Measurements from ENCODE around the gene CHI3L1. TPM values are rescaled to one million over a fixed set of nuclear protein-coding genes. Genes with fewer than 3 reads are reported as not detected.

Gene CHI3L1
- total RNA-seq, 2 experiments from 2014 or later, result not detected

GRCh38 chr1:203148127-203148526 is 38.4 kb downstream of the CHI3L1 start:
- no peaks in the 10 kb centered on the region for H3K36me3 Mint-ChIP-seq (ENCODE audit: low read depth)
- H3K9me3 Mint-ChIP-seq, result no peaks in the 10 kb centered on the region
- no peaks in the 10 kb centered on the region for H3K4me1 Mint-ChIP-seq
- no peak overlapping the region for H3K4me3 Mint-ChIP-seq
- DNase-seq, result no peak
- CTCF ChIA-PET, result interaction anchor here (0.7 to 2.0 kb wide), 7 partner anchors 12 to 267 kb away, joined by 3 to 7 read pairs (median 3); no protein-coding TSS in a partner anchor
- POLR2A ChIA-PET, result no interaction called here
- no peaks in the 10 kb centered on the region for H3K27me3 Mint-ChIP-seq
- H3K27ac Mint-ChIP-seq, result no peak overlapping the region

- Mint-ChIP-seq H3K4me3 (no peak overlapping the region), H3K36me3 (ENCODE audit: low read depth) (no peaks in the 10 kb centered on the region), H3K4me1 (no peaks in the 10 kb centered on the region), H3K27me3 (no peaks in the 10 kb centered on the region), H3K9me3 (no peaks in the 10 kb centered on the region), H3K27ac (no peak overlapping the region)
- no peak for DNase-seq
- ChIA-PET CTCF (interaction anchor here (0.6 to 1.4 kb wide), 8 partner anchors 11 to 268 kb away, joined by 3 to 5 read pairs (median 3); no protein-coding TSS in a partner anchor), POLR2A (no interaction called here)
Measured at GRCh38 chr1:203147376-203147775, 39.1 kb downstream of the CHI3L1 start.

- CTCF ChIA-PET, result interaction anchor here (0.6 to 0.7 kb wide), 2 partner anchors 16 to 1969 kb away, joined by 3 to 5 read pairs; no protein-coding TSS in a partner anchor
- Mint-ChIP-seq H3K27ac (no peak overlapping the region), H3K36me3 (ENCODE audit: low read depth) (no peaks in the 10 kb centered on the region), H3K27me3 (no peaks in the 10 kb centered on the region), H3K4me3 (no peak overlapping the region), H3K4me1 (no peaks in the 10 kb centered on the region), H3K9me3 (no peaks in the 10 kb centered on the region)
- POLR2A ChIA-PET, result no interaction called here
- no peak for DNase-seq
Measured at GRCh38 chr1:203146537-203146936, 40.0 kb downstream of the CHI3L1 start.

- Mint-ChIP-seq H3K4me1 (no peaks in the 10 kb centered on the region), H3K4me3 (no peak overlapping the region), H3K9me3 (no peaks in the 10 kb centered on the region), H3K36me3 (ENCODE audit: low read depth) (no peaks in the 10 kb centered on the region), H3K27ac (no peak overlapping the region), H3K27me3 (no peaks in the 10 kb centered on the region)
- CTCF ChIA-PET, result interaction anchor here (0.6 kb wide), 1 partner anchor 1968 kb away, joined by 5 read pairs; no protein-coding TSS in a partner anchor
- DNase-seq, result no peak
- POLR2A ChIA-PET, result no interaction called here
Measured at GRCh38 chr1:203146042-203146369, 40.5 kb downstream of the CHI3L1 start.

- Mint-ChIP-seq H3K4me1 (no peaks in the 10 kb centered on the region), H3K9me3 (no peaks in the 10 kb centered on the region), H3K36me3 (ENCODE audit: low read depth) (no peaks in the 10 kb centered on the region)
Measured at GRCh38 chr1:203145321-203146041, 41.0 kb downstream of the CHI3L1 start.

GRCh38 chr1:203144661-203145060 is 41.8 kb downstream of the CHI3L1 start:
- DNase-seq, result no peak
- Mint-ChIP-seq H3K4me1 (no peaks in the 10 kb centered on the region), H3K27me3 (no peaks in the 10 kb centered on the region), H3K36me3 (ENCODE audit: low read depth) (no peaks in the 10 kb centered on the region), H3K27ac (no peak overlapping the region), H3K9me3 (no peaks in the 10 kb centered on the region), H3K4me3 (no peak overlapping the region)
- CTCF ChIA-PET, result no interaction called here
- POLR2A ChIA-PET, result no interaction called here

More at GRCh38 chr1:203145321-203146041, 41.0 kb downstream of the CHI3L1 start:
- DNase-seq, result no peak
- Mint-ChIP-seq H3K27me3 (no peaks in the 10 kb centered on the region), H3K27ac (no peak overlapping the region), H3K4me3 (no peak overlapping the region)
- POLR2A ChIA-PET, result no interaction called here
- CTCF ChIA-PET, result no interaction called here

- no peak for DNase-seq
- no peaks in the 10 kb centered on the region for H3K9me3 Mint-ChIP-seq
- H3K27me3 Mint-ChIP-seq, result no peaks in the 10 kb centered on the region
- ChIA-PET POLR2A (no interaction called here), CTCF (interaction anchor here (1.0 kb wide), 1 partner anchor 82 kb away, joined by 3 read pairs; no protein-coding TSS in a partner anchor)
- no peak overlapping the region for H3K4me3 Mint-ChIP-seq
- H3K27ac Mint-ChIP-seq, result no peak overlapping the region
- no peaks in the 10 kb centered on the region for H3K4me1 Mint-ChIP-seq
- H3K36me3 Mint-ChIP-seq (ENCODE audit: low read depth), result no peaks in the 10 kb centered on the region
Measured at GRCh38 chr1:203143641-203144040, 42.9 kb downstream of the CHI3L1 start.

GRCh38 chr1:203142684-203143408 is 43.7 kb downstream of the CHI3L1 start:
- no peak for DNase-seq
- H3K36me3 Mint-ChIP-seq (ENCODE audit: low read depth), result no peaks in the 10 kb centered on the region
- no peaks in the 10 kb centered on the region for H3K4me1 Mint-ChIP-seq
- H3K4me3 Mint-ChIP-seq, result no peak overlapping the region
- H3K27me3 Mint-ChIP-seq, result no peaks in the 10 kb centered on the region
- H3K27ac Mint-ChIP-seq, result no peak overlapping the region
- POLR2A ChIA-PET, result no interaction called here
- CTCF ChIA-PET, result interaction anchor here (1.0 kb wide), 1 partner anchor 82 kb away, joined by 3 read pairs; no protein-coding TSS in a partner anchor
- no peaks in the 10 kb centered on the region for H3K9me3 Mint-ChIP-seq

- CTCF ChIA-PET, result no interaction called here
Measured at GRCh38 chr1:203142124-203142523, 44.4 kb downstream of the CHI3L1 start.

GRCh38 chr1:203140743-203141520 is 45.6 kb downstream of the CHI3L1 start:
- Mint-ChIP-seq H3K9me3 (no peaks in the 10 kb centered on the region), H3K4me1 (peaks cover 6% of the 10 kb centered on the region), H3K27me3 (peaks cover 7% of the 10 kb centered on the region), H3K4me3 (no peak overlapping the region), H3K27ac (no peak overlapping the region), H3K36me3 (ENCODE audit: low read depth) (no peaks in the 10 kb centered on the region)
- POLR2A ChIA-PET, result no interaction called here
- CTCF ChIA-PET, result no interaction called here
- no peak for DNase-seq

More at GRCh38 chr1:203142124-203142523, 44.4 kb downstream of the CHI3L1 start:
- H3K27ac Mint-ChIP-seq, result no peak overlapping the region
- no peaks in the 10 kb centered on the region for H3K9me3 Mint-ChIP-seq
- POLR2A ChIA-PET, result no interaction called here
- no peak for DNase-seq
- no peak overlapping the region for H3K4me3 Mint-ChIP-seq
- no peaks in the 10 kb centered on the region for H3K36me3 Mint-ChIP-seq (ENCODE audit: low read depth)
- H3K4me1 Mint-ChIP-seq, result no peaks in the 10 kb centered on the region
- H3K27me3 Mint-ChIP-seq, result peaks cover 3% of the 10 kb centered on the region

GRCh38 chr1:203139976-203140475 is 46.5 kb downstream of the CHI3L1 start:
- peaks cover 7% of the 10 kb centered on the region for H3K27me3 Mint-ChIP-seq
- ChIA-PET POLR2A (no interaction called here), CTCF (no interaction called here)
- H3K9me3 Mint-ChIP-seq, result no peaks in the 10 kb centered on the region
- H3K4me3 Mint-ChIP-seq, result no peak overlapping the region
- no peaks in the 10 kb centered on the region for H3K36me3 Mint-ChIP-seq (ENCODE audit: low read depth)
- H3K27ac Mint-ChIP-seq, result no peak overlapping the region
- H3K4me1 Mint-ChIP-seq, result peaks cover 9% of the 10 kb centered on the region
- DNase-seq, result no peak

- DNase-seq, result no peak
- ChIA-PET CTCF (no interaction called here), POLR2A (no interaction called here)
- H3K4me1 Mint-ChIP-seq, result peaks cover 9% of the 10 kb centered on the region
- no peak overlapping the region for H3K27ac Mint-ChIP-seq
- H3K9me3 Mint-ChIP-seq, result no peaks in the 10 kb centered on the region
- peaks cover 7% of the 10 kb centered on the region for H3K27me3 Mint-ChIP-seq
- H3K36me3 Mint-ChIP-seq (ENCODE audit: low read depth), result no peaks in the 10 kb centered on the region
- H3K4me3 Mint-ChIP-seq, result no peak overlapping the region
Measured at GRCh38 chr1:203138066-203138465, 48.4 kb downstream of the CHI3L1 start.

GRCh38 chr1:203137324-203137723 is 49.2 kb downstream of the CHI3L1 start:
- Mint-ChIP-seq H3K36me3 (ENCODE audit: low read depth) (no peaks in the 10 kb centered on the region), H3K4me1 (peaks cover 9% of the 10 kb centered on the region), H3K4me3 (no peak overlapping the region), H3K27me3 (peaks cover 7% of the 10 kb centered on the region), H3K9me3 (no peaks in the 10 kb centered on the region), H3K27ac (no peak overlapping the region)
- DNase-seq, result no peak
- CTCF ChIA-PET, result no interaction called here
- POLR2A ChIA-PET, result no interaction called here

All from activated CD4-positive, alpha-beta T cell treated with anti-CD3 and anti-CD28 coated beads, Interleukin-2, amount 10 ng/mL, durations not matched to agents 7 days and 5 days (primary cell).